ENCODE results near the gene TH. TPM values are rescaled to one million over a fixed set of nuclear protein-coding genes. Genes with fewer than 3 reads are reported as not detected.

Gene TH
- polyA plus RNA-seq, 3 donors: not detected

DNA sequence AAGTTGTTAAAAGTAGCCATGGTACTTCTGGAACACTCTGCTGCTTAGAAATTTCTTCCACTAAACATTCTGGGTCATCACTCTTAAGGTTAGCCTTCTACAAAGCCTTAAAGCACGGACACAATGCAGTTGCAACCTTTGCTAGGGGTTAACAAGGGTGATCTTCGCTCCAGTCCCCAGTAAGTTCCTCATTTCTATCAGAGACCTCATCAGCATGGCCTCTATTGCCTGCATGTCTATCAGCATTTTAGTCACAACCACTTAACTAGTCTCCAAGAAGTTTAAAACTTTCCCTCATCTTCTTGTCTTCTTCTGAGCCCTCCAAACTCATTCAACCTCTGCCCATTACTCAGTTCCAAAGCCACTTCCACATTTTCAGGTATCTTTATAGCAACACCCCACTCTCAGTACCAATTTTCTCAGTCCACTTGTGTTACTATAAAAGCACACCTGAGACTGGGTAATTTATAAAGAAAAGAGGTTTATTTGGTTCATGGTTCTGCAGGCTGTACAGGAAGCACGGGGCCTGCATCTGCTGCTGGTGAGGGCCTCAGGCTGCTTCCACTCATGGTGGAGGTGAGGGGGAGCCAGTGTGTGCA is 48.7 kb upstream of the TH start:
- no peaks in the 10 kb centered on the region for H3K27me3 ChIP-seq (ENCODE audit: control insufficient read depth in 2 of 2, insufficient read depth in 2 of 2, low read length in 2 of 2)
- H3K36me3 Mint-ChIP-seq: no peaks in the 10 kb centered on the region
- no peaks in the 10 kb centered on the region for H3K36me3 ChIP-seq (replicated peaks in 1 of 2; ENCODE audit: control insufficient read depth in 1 of 2, insufficient read depth in 2 of 2, low read length in 2 of 2)
- 61% methylated on average over 3 of the region's 3 CpGs for WGBS (ENCODE audit: insufficient coverage)
- H3K9me3 ChIP-seq (replicated peaks in 1 of 2; ENCODE audit: control insufficient read depth in 1 of 2, insufficient read depth in 1 of 2, low read length in 2 of 2): peaks cover 3 to 10% of the 10 kb centered on the region in 2 donors
- H4K20me1 ChIP-seq (ENCODE audit: insufficient read depth, low read length): no peaks in the 10 kb centered on the region
- H3K27ac ChIP-seq (ENCODE audit: low read depth in 1 of 2, low read length in 2 of 2): no peak overlapping the region
- TF ChIP-seq, protein P1, sequence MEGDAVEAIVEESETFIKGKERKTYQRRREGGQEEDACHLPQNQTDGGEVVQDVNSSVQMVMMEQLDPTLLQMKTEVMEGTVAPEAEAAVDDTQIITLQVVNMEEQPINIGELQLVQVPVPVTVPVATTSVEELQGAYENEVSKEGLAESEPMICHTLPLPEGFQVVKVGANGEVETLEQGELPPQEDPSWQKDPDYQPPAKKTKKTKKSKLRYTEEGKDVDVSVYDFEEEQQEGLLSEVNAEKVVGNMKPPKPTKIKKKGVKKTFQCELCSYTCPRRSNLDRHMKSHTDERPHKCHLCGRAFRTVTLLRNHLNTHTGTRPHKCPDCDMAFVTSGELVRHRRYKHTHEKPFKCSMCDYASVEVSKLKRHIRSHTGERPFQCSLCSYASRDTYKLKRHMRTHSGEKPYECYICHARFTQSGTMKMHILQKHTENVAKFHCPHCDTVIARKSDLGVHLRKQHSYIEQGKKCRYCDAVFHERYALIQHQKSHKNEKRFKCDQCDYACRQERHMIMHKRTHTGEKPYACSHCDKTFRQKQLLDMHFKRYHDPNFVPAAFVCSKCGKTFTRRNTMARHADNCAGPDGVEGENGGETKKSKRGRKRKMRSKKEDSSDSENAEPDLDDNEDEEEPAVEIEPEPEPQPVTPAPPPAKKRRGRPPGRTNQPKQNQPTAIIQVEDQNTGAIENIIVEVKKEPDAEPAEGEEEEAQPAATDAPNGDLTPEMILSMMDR (IDR thresholded peaks at IDR 0.05): no peak
- no peak overlapping the region for H3K4me2 ChIP-seq (replicated peaks; ENCODE audit: extremely low read depth, low read length, poor library complexity, severe bottlenecking)
- H3K79me2 ChIP-seq (ENCODE audit: insufficient read depth, low read length): no peaks in the 10 kb centered on the region
- peaks cover 6 to 23% (median 16%) of the 10 kb centered on the region in 7 donors for H3K9me3 Mint-ChIP-seq
- no peak overlapping the region for H2AFZ ChIP-seq (ENCODE audit: insufficient read depth, low read depth, low read length, poor library complexity, severe bottlenecking)
- intact Hi-C loops (cut with micrococcal nuclease): no loop called here
- no peak overlapping the region for H3K9ac ChIP-seq (ENCODE audit: insufficient read depth, low read length, poor library complexity, severe bottlenecking)
- peaks cover 8 to 12% (median 11%) of the 10 kb centered on the region in 3 donors for H3K27me3 Mint-ChIP-seq (ENCODE audit: low read depth in 3 of 3)
- H3K4me3 ChIP-seq (replicated peaks in 1 of 3; ENCODE audit: low read depth in 2 of 3, low read length in 3 of 3): no peak overlapping the region
- H3K4me1 ChIP-seq (ENCODE audit: control insufficient read depth in 1 of 2, insufficient read depth in 2 of 2, low read length in 2 of 2): no peaks in the 10 kb centered on the region
- no peak for DNase-seq
- no peak overlapping the region for H3K4me3 Mint-ChIP-seq
- no peak overlapping the region for H3K27ac Mint-ChIP-seq
- H3K4me1 Mint-ChIP-seq: peaks cover 6% of the 10 kb centered on the region

DNA sequence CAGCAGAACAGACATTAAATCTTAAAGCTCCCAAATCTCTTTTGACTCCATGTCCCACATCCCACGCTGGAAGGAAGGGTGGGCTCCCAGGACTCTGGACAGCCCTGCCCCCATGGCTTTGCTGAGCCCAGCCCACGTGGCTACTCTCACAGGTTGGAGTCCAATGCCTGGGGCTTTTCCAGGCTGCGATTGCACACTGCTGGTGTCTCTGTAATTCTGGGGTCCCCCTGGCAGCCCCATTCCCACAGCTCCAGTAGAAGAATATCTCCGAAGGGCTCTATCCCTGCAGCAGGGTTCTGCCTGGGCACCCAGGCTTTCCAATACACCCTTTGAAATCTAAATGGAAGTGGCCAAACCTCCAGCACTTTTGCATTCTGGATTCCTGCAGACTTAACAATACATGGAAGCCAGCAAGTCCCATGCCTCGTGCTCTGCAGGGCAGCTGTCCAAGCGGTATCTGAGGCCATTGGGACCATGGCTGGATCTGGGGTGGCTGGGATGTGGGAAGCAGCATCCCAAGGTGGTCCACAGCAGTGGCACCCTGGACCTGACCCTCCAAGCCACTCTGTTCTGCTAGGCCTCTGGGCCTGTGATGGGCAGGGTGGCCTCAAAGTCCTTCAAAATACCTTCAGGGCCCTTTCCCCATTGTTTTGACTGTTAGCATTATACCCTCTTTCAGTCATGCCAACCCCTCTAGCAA is 47.9 kb upstream of the TH start:
- Mint-ChIP-seq H3K27ac (no peak overlapping the region), H3K4me3 (no peak overlapping the region), H3K27me3 (ENCODE audit: low read depth in 3 of 3) (peaks cover 8 to 12% (median 11%) of the 10 kb centered on the region in 3 donors), H3K4me1 (peaks cover 6% of the 10 kb centered on the region), H3K36me3 (no peaks in the 10 kb centered on the region), H3K9me3 (peaks cover 6 to 22% (median 15%) of the 10 kb centered on the region in 7 donors)
- Histone ChIP-seq H3K4me3 (replicated peaks in 1 of 3; ENCODE audit: low read depth in 2 of 3, low read length in 3 of 3) (no peak overlapping the region), H3K79me2 (ENCODE audit: insufficient read depth, low read length) (no peaks in the 10 kb centered on the region), H3K4me1 (ENCODE audit: control insufficient read depth in 1 of 2, insufficient read depth in 2 of 2, low read length in 2 of 2) (no peaks in the 10 kb centered on the region), H3K4me2 (replicated peaks; ENCODE audit: extremely low read depth, low read length, poor library complexity, severe bottlenecking) (no peak overlapping the region), H3K27me3 (ENCODE audit: control insufficient read depth in 2 of 2, insufficient read depth in 2 of 2, low read length in 2 of 2) (no peaks in the 10 kb centered on the region), H3K9me3 (replicated peaks in 1 of 2; ENCODE audit: control insufficient read depth in 1 of 2, insufficient read depth in 1 of 2, low read length in 2 of 2) (peaks cover 0 to 5% of the 10 kb centered on the region in 2 donors), H4K20me1 (ENCODE audit: insufficient read depth, low read length) (no peaks in the 10 kb centered on the region), H3K27ac (ENCODE audit: low read depth in 1 of 2, low read length in 2 of 2) (no peak overlapping the region), H3K36me3 (replicated peaks in 1 of 2; ENCODE audit: control insufficient read depth in 1 of 2, insufficient read depth in 2 of 2, low read length in 2 of 2) (no peaks in the 10 kb centered on the region), H3K9ac (ENCODE audit: insufficient read depth, low read length, poor library complexity, severe bottlenecking) (no peak overlapping the region), H2AFZ (ENCODE audit: insufficient read depth, low read depth, low read length, poor library complexity, severe bottlenecking) (no peak overlapping the region)
- DNase-seq: no peak
- TF ChIP-seq, protein P1 (IDR thresholded peaks at IDR 0.05): no peak
- intact Hi-C loops (cut with micrococcal nuclease): no loop called here
- WGBS (ENCODE audit: insufficient coverage): 93% methylated on average over 6 of the region's 6 CpGs
